Measurements from ENCODE around the gene GPX6. TPM values are rescaled to one million over a fixed set of nuclear protein-coding genes. Genes with fewer than 3 reads are reported as not detected.
"Not testable (repeated sequence)": the region's sequence is repeated elsewhere in the genome, so short reads cannot be mapped to it uniquely, and the experiment has no call there.

Gene GPX6
- polyA plus RNA-seq, 3 donors, result not detected

GRCh38 chr6:28505733-28506132 is 9.9 kb downstream of the GPX6 start:
- Histone ChIP-seq H3K4me2 (replicated peaks; ENCODE audit: extremely low read depth, low read length, poor library complexity, severe bottlenecking) (no peak overlapping the region), H3K36me3 (replicated peaks in 1 of 2; ENCODE audit: control insufficient read depth in 1 of 2, insufficient read depth in 2 of 2, low read length in 2 of 2) (no peaks in the 10 kb centered on the region), H3K27me3 (ENCODE audit: control insufficient read depth in 2 of 2, insufficient read depth in 2 of 2, low read length in 2 of 2) (no peaks in the 10 kb centered on the region), H3K4me3 (replicated peaks in 1 of 3; ENCODE audit: low read depth in 2 of 3, low read length in 3 of 3) (no peak overlapping the region), H2AFZ (ENCODE audit: insufficient read depth, low read depth, low read length, poor library complexity, severe bottlenecking) (no peak overlapping the region), H3K79me2 (ENCODE audit: insufficient read depth, low read length) (no peaks in the 10 kb centered on the region), H4K20me1 (ENCODE audit: insufficient read depth, low read length) (no peaks in the 10 kb centered on the region), H3K4me1 (ENCODE audit: control insufficient read depth in 1 of 2, insufficient read depth in 2 of 2, low read length in 2 of 2) (no peaks in the 10 kb centered on the region), H3K9ac (ENCODE audit: insufficient read depth, low read length, poor library complexity, severe bottlenecking) (no peak overlapping the region), H3K9me3 (replicated peaks in 1 of 2; ENCODE audit: control insufficient read depth in 1 of 2, insufficient read depth in 1 of 2, low read length in 2 of 2) (no peaks in the 10 kb centered on the region), H3K27ac (ENCODE audit: low read depth in 1 of 2, low read length in 2 of 2) (no peak overlapping the region)
- Mint-ChIP-seq H3K4me1 (no peaks in the 10 kb centered on the region), H3K27me3 (ENCODE audit: low read depth in 3 of 3) (peaks cover 3 to 11% (median 5%) of the 10 kb centered on the region in 3 donors), H3K4me3 (no peak overlapping the region), H3K36me3 (no peaks in the 10 kb centered on the region), H3K9me3 (peaks cover 4 to 8% (median 7%) of the 10 kb centered on the region in 7 donors), H3K27ac (no peak overlapping the region)
- TF ChIP-seq CTCF (IDR thresholded peaks at IDR 0.05), result no peak
- intact Hi-C loops (cut with micrococcal nuclease), result no loop called here
- WGBS (ENCODE audit: insufficient coverage), result no CpG with 5 or more reads among the region's 1 CpG
- no peak for DNase-seq

GRCh38 chr6:28502709-28503305 is 12.8 kb downstream of the GPX6 start:
- H3K79me2 ChIP-seq (ENCODE audit: insufficient read depth, low read length); H3K4me1 ChIP-seq (ENCODE audit: control insufficient read depth in 1 of 2, insufficient read depth in 2 of 2, low read length in 2 of 2); H3K27ac Mint-ChIP-seq; H3K27me3 ChIP-seq (ENCODE audit: control insufficient read depth in 2 of 2, insufficient read depth in 2 of 2, low read length in 2 of 2); H2AFZ ChIP-seq (ENCODE audit: insufficient read depth, low read depth, low read length, poor library complexity, severe bottlenecking); DNase-seq; H3K4me3 Mint-ChIP-seq; H4K20me1 ChIP-seq (ENCODE audit: insufficient read depth, low read length); H3K9ac ChIP-seq (ENCODE audit: insufficient read depth, low read length, poor library complexity, severe bottlenecking); H3K4me3 ChIP-seq (replicated peaks in 1 of 3; ENCODE audit: low read depth in 2 of 3, low read length in 3 of 3); intact Hi-C loops (cut with micrococcal nuclease); H3K4me1 Mint-ChIP-seq; H3K36me3 ChIP-seq (replicated peaks in 1 of 2; ENCODE audit: control insufficient read depth in 1 of 2, insufficient read depth in 2 of 2, low read length in 2 of 2); H3K4me2 ChIP-seq (replicated peaks; ENCODE audit: extremely low read depth, low read length, poor library complexity, severe bottlenecking); H3K9me3 Mint-ChIP-seq; H3K36me3 Mint-ChIP-seq; H3K27ac ChIP-seq (ENCODE audit: low read depth in 1 of 2, low read length in 2 of 2); H3K9me3 ChIP-seq (replicated peaks in 1 of 2; ENCODE audit: control insufficient read depth in 1 of 2, insufficient read depth in 1 of 2, low read length in 2 of 2): not testable (repeated sequence)
- WGBS (ENCODE audit: insufficient coverage), result 94% methylated on average over 4 of the region's 7 CpGs
- peaks cover 7 to 15% (median 8%) of the 10 kb centered on the region in 3 donors for H3K27me3 Mint-ChIP-seq (ENCODE audit: low read depth in 3 of 3)

GRCh38 chr6:28502136-28502535 is 13.5 kb downstream of the GPX6 start:
- H3K9me3 ChIP-seq (replicated peaks in 1 of 2; ENCODE audit: control insufficient read depth in 1 of 2, insufficient read depth in 1 of 2, low read length in 2 of 2); H3K36me3 ChIP-seq (replicated peaks in 1 of 2; ENCODE audit: control insufficient read depth in 1 of 2, insufficient read depth in 2 of 2, low read length in 2 of 2); H3K4me2 ChIP-seq (replicated peaks; ENCODE audit: extremely low read depth, low read length, poor library complexity, severe bottlenecking); H3K4me3 ChIP-seq (replicated peaks in 1 of 3; ENCODE audit: low read depth in 2 of 3, low read length in 3 of 3); H3K9me3 Mint-ChIP-seq; H3K27ac Mint-ChIP-seq; H3K4me3 Mint-ChIP-seq; H4K20me1 ChIP-seq (ENCODE audit: insufficient read depth, low read length); H3K4me1 ChIP-seq (ENCODE audit: control insufficient read depth in 1 of 2, insufficient read depth in 2 of 2, low read length in 2 of 2); H3K4me1 Mint-ChIP-seq; H3K9ac ChIP-seq (ENCODE audit: insufficient read depth, low read length, poor library complexity, severe bottlenecking); DNase-seq; H3K27ac ChIP-seq (ENCODE audit: low read depth in 1 of 2, low read length in 2 of 2); H3K36me3 Mint-ChIP-seq; H3K79me2 ChIP-seq (ENCODE audit: insufficient read depth, low read length); H3K27me3 ChIP-seq (ENCODE audit: control insufficient read depth in 2 of 2, insufficient read depth in 2 of 2, low read length in 2 of 2); H2AFZ ChIP-seq (ENCODE audit: insufficient read depth, low read depth, low read length, poor library complexity, severe bottlenecking); intact Hi-C loops (cut with micrococcal nuclease): not testable (repeated sequence)
- H3K27me3 Mint-ChIP-seq (ENCODE audit: low read depth in 3 of 3), result peaks cover 10 to 15% (median 10%) of the 10 kb centered on the region in 3 donors
- WGBS (ENCODE audit: insufficient coverage), result 95% methylated on average over 6 of the region's 35 CpGs

Data from CD14-positive monocyte (primary cell).